Renal cortex interstitium (tissue), 15 donors: Measurements from ENCODE around the gene ZYX. TPM values are rescaled to one million over a fixed set of nuclear protein-coding genes. Genes with fewer than 3 reads are reported as not detected.
A peak's percentile ranks its signal among the peaks of the same experiment; 100 is the strongest.

Experiments
- DNase-seq, 11 donors: peaks; one replicate each; pipeline ENCODE4 v3.0.0-alpha.2; 2013; ENCODE audit warnings: low read depth in 9 of 11, low spot score in 4 of 11; ENCODE audit errors: extremely low read depth in 1 of 11
- long read RNA-seq, 16 experiments: transcript quantifications; one replicate each; lab custom pipeline, GENCODE V29; 2026
- polyA plus RNA-seq, 3 donors: library from polyadenylated mRNA; unstranded; fragments of 120-200 nt; gene quantifications; one replicate each; pipeline ENCODE4 v1.2.1, GENCODE V29; 2013; ENCODE audit not compliant: insufficient read length in 3 of 3

The ZYX gene
- 10 to 100 TPM; 70.1 to 96.0 (median 92.8) TPM for polyA plus RNA-seq
- long read RNA-seq, donor 1, partial matches to known transcripts: 62 of 81 reads
- long read RNA-seq, donor 1, other reads (novel, unspliced or antisense): 16 of 81 reads
- long read RNA-seq, donor 2, partial matches to known transcripts: 57 of 74 reads
- long read RNA-seq, donor 2, other reads (novel, unspliced or antisense): 12 of 74 reads
- long read RNA-seq, donor 3, transcript ZYX-201 (10 exons, 2,493 nt): major isoform, 9 of 63 reads
- long read RNA-seq, donor 3, partial matches to known transcripts: 44 of 63 reads
- long read RNA-seq, donor 3, other reads (novel, unspliced or antisense): 10 of 63 reads
- long read RNA-seq, donor 4, transcript ZYX-201 (10 exons, 2,493 nt): major isoform, 6 of 30 reads
- long read RNA-seq, donor 4, partial matches to known transcripts: 21 of 30 reads
- long read RNA-seq, donor 4, other reads (novel, unspliced or antisense): 0 of 30 reads
- long read RNA-seq, donor 5: 0 reads
- long read RNA-seq, donor 6, partial matches to known transcripts: 76 of 79 reads
- long read RNA-seq, donor 6, other reads (novel, unspliced or antisense): 0 of 79 reads
- long read RNA-seq, donor 7, partial matches to known transcripts: 51 of 54 reads
- long read RNA-seq, donor 7, other reads (novel, unspliced or antisense): 0 of 54 reads
- long read RNA-seq, donor 8: 0 reads
- long read RNA-seq, donor 9, transcript ZYX-201 (10 exons, 2,493 nt): major isoform, 11 of 43 reads
- long read RNA-seq, donor 9, partial matches to known transcripts: 23 of 43 reads
- long read RNA-seq, donor 9, other reads (novel, unspliced or antisense): 7 of 43 reads
- long read RNA-seq, donor 10, partial matches to known transcripts: 39 of 42 reads
- long read RNA-seq, donor 10, other reads (novel, unspliced or antisense): 0 of 42 reads
- long read RNA-seq, donor 11, partial matches to known transcripts: 20 of 31 reads
- long read RNA-seq, donor 11, other reads (novel, unspliced or antisense): 7 of 31 reads
- long read RNA-seq, donor 12, partial matches to known transcripts: 11 of 11 reads
- long read RNA-seq, donor 12, other reads (novel, unspliced or antisense): 0 of 11 reads
- long read RNA-seq, donor 13: 0 reads
- long read RNA-seq, donor 14, partial matches to known transcripts: 5 of 14 reads
- long read RNA-seq, donor 14, other reads (novel, unspliced or antisense): 5 of 14 reads
- long read RNA-seq, donor 15, transcript ZYX-201 (10 exons, 2,493 nt): major isoform, 6 of 24 reads
- long read RNA-seq, donor 15, partial matches to known transcripts: 17 of 24 reads
- long read RNA-seq, donor 15, other reads (novel, unspliced or antisense): 0 of 24 reads
- long read RNA-seq, donor 16, transcript ZYX-201 (10 exons, 2,493 nt): major isoform, 14 of 136 reads
- long read RNA-seq, donor 16, partial matches to known transcripts: 82 of 136 reads
- long read RNA-seq, donor 16, other reads (novel, unspliced or antisense): 38 of 136 reads

- DNase-seq: peak; percentile 68 to 89 (median 86)
These were observed at the start of gene ZYX for GRCh38 chr7:143380646-143381426. Gene ZYX, plus strand, starts transcription at chr7:143381345. Its CDS starts 227 bp downstream, at chr7:143381572.

- no peak for DNase-seq
These were observed 46.9 kb upstream of the ZYX start for GRCh38 chr7:143334244-143334643.

GRCh38 chr7:143337216-143337615 lies 43.9 kb upstream of the ZYX start:
- DNase-seq: no peak

- DNase-seq: no peak
These were observed 39.3 kb upstream of the ZYX start for GRCh38 chr7:143341842-143342241.

- DNase-seq: no peak
These were observed 37.5 kb upstream of the ZYX start for GRCh38 chr7:143343596-143343995.

GRCh38 chr7:143345428-143345900 lies 35.7 kb upstream of the ZYX start:
- peak in 6 of 11 donors; percentile 40 to 61 (median 50) for DNase-seq

GRCh38 chr7:143346018-143346417 lies 35.1 kb upstream of the ZYX start:
- no peak for DNase-seq

- DNase-seq: no peak
These were observed 33.2 kb upstream of the ZYX start for GRCh38 chr7:143347950-143348349.

- no peak for DNase-seq
These were observed 30.1 kb upstream of the ZYX start for GRCh38 chr7:143351060-143351459.

GRCh38 chr7:143351574-143351973 lies 29.6 kb upstream of the ZYX start:
- DNase-seq: no peak

GRCh38 chr7:143352531-143353002 lies 28.6 kb upstream of the ZYX start:
- no peak for DNase-seq

GRCh38 chr7:143354376-143354775 lies 26.8 kb upstream of the ZYX start:
- no peak for DNase-seq

GRCh38 chr7:143354965-143355364 lies 26.2 kb upstream of the ZYX start:
- no peak for DNase-seq

GRCh38 chr7:143355450-143356385 lies 25.4 kb upstream of the ZYX start:
- DNase-seq: no peak

- DNase-seq: no peak
These were observed 24.6 kb upstream of the ZYX start for GRCh38 chr7:143356414-143357050.

GRCh38 chr7:143358626-143359025 lies 22.5 kb upstream of the ZYX start:
- DNase-seq: no peak
